K562 (cell line): ENCODE data around the gene SLC8A2. TPM values are rescaled to one million over a fixed set of nuclear protein-coding genes. Genes with fewer than 3 reads are reported as not detected.

Experiments used
- E2F1 ChIP-seq: sonication (generic); formaldehyde crosslinking; IDR thresholded peaks from 2 replicates; pipeline ENCODE4 v1.8.1; 2023; ENCODE audit warnings: mild to moderate bottlenecking, missing genetic modification reagents, moderate library complexity
- FOXO4 ChIP-seq: fragments of 450-650 bp; formaldehyde crosslinking; IDR thresholded peaks from 2 replicates; pipeline ENCODE4 v1.4.0; 2020; ENCODE audit warnings: mild to moderate bottlenecking, moderate library complexity
- GATAD2B ChIP-seq: fragments of 450-650 bp; IDR thresholded peaks from 2 replicates; pipeline ENCODE4 v1.6.1; 2017; ENCODE audit warnings: mild to moderate bottlenecking, borderline replicate concordance
- PHB ChIP-seq: fragments of 250-450 bp; sonication (Bioruptor Pico); IDR thresholded peaks from 2 replicates; pipeline ENCODE4 v1.5.0; 2021
- RNF219 ChIP-seq: fragments of 250-450 bp; sonication (Bioruptor Pico); IDR thresholded peaks from 2 replicates; pipeline ENCODE4 v1.5.0; 2022; ENCODE audit warnings: mild to moderate bottlenecking
- SMARCA4 ChIP-seq: fragments of 450-650 bp; IDR thresholded peaks from 2 replicates; pipeline ENCODE4 v1.6.1; 2016
- TFE3 ChIP-seq: fragments of 450-650 bp; formaldehyde crosslinking; IDR thresholded peaks from 2 replicates; pipeline ENCODE4 v1.4.0; 2020; ENCODE audit warnings: mild to moderate bottlenecking, mixed read lengths
- YBX1 ChIP-seq: fragments of 450-650 bp; IDR thresholded peaks from 2 replicates; pipeline ENCODE4 v1.7.1; 2016; ENCODE audit warnings: mild to moderate bottlenecking
- ZBTB8A ChIP-seq: fragments of 450-650 bp; IDR thresholded peaks from 2 replicates; pipeline ENCODE4 v1.6.1; 2018; ENCODE audit warnings: mild to moderate bottlenecking, moderate library complexity; ENCODE audit not compliant: partially characterized antibody
- ZNF398 ChIP-seq: fragments of 250-450 bp; sonication (Bioruptor Pico); IDR thresholded peaks from 2 replicates; pipeline ENCODE4 v1.8.0; 2021; ENCODE audit warnings: moderate library complexity, mild to moderate bottlenecking, inconsistent platforms
- ZNF77 ChIP-seq: fragments of 250-450 bp; sonication (Bioruptor Pico); IDR thresholded peaks from 2 replicates; pipeline ENCODE4 v1.5.0; 2020
- polyA plus RNA-seq, 8 experiments: library from polyadenylated mRNA; depleted of rRNA in 4 of 8; stranded (reverse) in 5 of 8; unstranded in 3 of 8; fragments of >200 nt; fragmentation: Nextera tagmentation in 2 of 8; fragmentation: Illumina TruSeq in 1 of 8; extraction: Ambion mirVana in 2 of 8; extraction: Trizol in 1 of 8; gene quantifications; 2 replicates each; pipeline versions ENCODE4 v1.2.1 to v1.2.3, GENCODE V29; 2011 to 2014; ENCODE audit warnings: inconsistent platforms in 1 of 8, missing spikeins in 1 of 8
- total RNA-seq, 7 experiments: library from RNA; depleted of rRNA in 6 of 7; stranded (reverse); fragments of >200 nt in 6 of 7; fragmentation: Illumina TruSeq in 2 of 7; extraction: Trizol in 2 of 7; gene quantifications; 2 replicates each; pipeline versions ENCODE4 v1.2.1 to v1.2.3, GENCODE V29; 2011 to 2021; ENCODE audit warnings: low replicate concordance in 1 of 7
- TF ChIP-seq, protein P1 (sequence below): fragments of 450-650 bp; IDR thresholded peaks from 2 replicates; pipeline ENCODE4 v1.6.1; 2016; ENCODE audit warnings: antibody characterized with exemption
- TF ChIP-seq, protein P2 (sequence below): fragments of 250-450 bp; sonication (Bioruptor Pico); IDR thresholded peaks from 2 replicates; pipeline ENCODE4 v1.9.0; 2021; ENCODE audit warnings: mild to moderate bottlenecking
- TF ChIP-seq, protein P3 (sequence below), 3 experiments: IDR thresholded peaks in 2 of 3; conservative IDR thresholded peaks in 1 of 3; 2 replicates each; pipeline ENCODE4 v1.5.1; 2011 to 2012; ENCODE audit warnings: low read length in 3 of 3, mild to moderate bottlenecking in 3 of 3, control low read depth in 2 of 3, improper control_type of control experiment in 1 of 3, inconsistent platforms in 1 of 3, low read depth in 1 of 3, mixed read lengths in 1 of 3, moderate library complexity in 1 of 3; ENCODE audit not compliant: insufficient read depth in 2 of 3

The SLC8A2 gene
- total and polyA plus RNA-seq, 9 of the 15 experiments (the other 6 are each of a cell fraction or from before 2014, with no cell fraction given): 0.07 to 0.66 (median 0.24) TPM; not detected in 3

DNA sequence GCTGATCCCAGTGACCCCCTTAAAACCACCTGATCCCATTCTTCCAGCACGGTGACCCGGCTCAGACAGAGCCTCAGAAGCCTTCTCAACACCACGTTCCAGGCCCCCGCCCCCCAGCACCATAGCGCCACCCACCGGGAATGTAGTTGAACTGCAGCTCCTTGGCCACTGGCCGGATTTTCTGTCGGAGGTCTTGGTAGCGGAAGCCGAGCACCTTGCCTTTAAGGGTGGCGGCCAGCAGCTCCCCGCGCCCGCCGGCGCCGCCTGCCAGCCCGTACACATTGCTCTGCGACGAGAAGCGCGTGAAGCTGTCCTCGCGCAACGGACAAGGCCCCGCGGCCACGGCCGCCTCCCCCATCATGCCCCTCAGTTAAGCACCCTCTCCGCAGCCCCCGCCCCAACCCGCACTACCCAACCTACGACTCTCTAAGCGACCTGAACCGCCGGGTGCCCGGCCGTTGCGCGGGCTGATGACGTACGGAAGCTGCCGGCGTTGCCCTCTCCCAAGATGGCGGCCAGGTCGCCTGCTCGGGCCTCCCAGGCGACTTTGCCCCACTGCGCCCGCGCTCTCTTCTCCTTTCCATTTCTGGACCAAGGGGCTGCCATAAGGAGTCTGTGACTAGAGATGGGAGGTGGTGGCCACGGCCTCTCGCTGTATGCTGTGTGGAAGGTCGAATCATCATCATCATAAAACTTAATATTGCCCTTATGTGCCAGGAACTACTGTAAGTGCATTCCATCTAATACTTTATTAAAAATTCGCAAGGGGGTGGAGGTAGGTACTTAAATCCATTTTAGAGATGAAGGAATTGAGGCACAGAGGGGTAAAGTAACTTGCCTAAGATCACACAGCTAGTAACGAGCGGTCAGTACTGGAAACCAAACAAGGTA is 12.4 kb upstream of the SLC8A2 start, which contains the start of gene KPTN (continued):
- TF ChIP-seq, protein P1, sequence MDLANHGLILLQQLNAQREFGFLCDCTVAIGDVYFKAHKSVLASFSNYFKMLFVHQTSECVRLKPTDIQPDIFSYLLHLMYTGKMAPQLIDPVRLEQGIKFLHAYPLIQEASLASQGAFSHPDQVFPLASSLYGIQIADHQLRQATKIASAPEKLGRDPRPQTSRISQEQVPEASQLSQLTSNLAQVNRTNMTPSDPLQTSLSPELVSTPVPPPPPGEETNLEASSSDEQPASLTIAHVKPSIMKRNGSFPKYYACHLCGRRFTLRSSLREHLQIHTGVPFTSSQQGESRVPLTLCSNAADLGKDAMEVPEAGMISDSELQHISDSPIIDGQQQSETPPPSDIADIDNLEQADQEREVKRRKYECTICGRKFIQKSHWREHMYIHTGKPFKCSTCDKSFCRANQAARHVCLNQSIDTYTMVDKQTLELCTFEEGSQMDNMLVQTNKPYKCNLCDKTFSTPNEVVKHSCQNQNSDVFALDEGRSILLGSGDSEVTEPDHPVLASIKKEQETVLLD: no peak
- TF ChIP-seq ZNF398 (CRISPR knock-in tag): no peak
- no peak for TF ChIP-seq ZBTB8A
- TF ChIP-seq, protein P2, sequence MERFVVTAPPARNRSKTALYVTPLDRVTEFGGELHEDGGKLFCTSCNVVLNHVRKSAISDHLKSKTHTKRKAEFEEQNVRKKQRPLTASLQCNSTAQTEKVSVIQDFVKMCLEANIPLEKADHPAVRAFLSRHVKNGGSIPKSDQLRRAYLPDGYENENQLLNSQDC: no peak
- TF ChIP-seq PHB (CRISPR knock-in tag): no peak
- no peak for TF ChIP-seq YBX1
- no peak for TF ChIP-seq FOXO4 (CRISPR knock-in tag)
- TF ChIP-seq ZNF77 (CRISPR knock-in tag): no peak
- TF ChIP-seq SMARCA4: peak; percentile 33; the same call in 1 of the 2 replicates
- TF ChIP-seq GATAD2B: no peak
- TF ChIP-seq, protein P3, sequence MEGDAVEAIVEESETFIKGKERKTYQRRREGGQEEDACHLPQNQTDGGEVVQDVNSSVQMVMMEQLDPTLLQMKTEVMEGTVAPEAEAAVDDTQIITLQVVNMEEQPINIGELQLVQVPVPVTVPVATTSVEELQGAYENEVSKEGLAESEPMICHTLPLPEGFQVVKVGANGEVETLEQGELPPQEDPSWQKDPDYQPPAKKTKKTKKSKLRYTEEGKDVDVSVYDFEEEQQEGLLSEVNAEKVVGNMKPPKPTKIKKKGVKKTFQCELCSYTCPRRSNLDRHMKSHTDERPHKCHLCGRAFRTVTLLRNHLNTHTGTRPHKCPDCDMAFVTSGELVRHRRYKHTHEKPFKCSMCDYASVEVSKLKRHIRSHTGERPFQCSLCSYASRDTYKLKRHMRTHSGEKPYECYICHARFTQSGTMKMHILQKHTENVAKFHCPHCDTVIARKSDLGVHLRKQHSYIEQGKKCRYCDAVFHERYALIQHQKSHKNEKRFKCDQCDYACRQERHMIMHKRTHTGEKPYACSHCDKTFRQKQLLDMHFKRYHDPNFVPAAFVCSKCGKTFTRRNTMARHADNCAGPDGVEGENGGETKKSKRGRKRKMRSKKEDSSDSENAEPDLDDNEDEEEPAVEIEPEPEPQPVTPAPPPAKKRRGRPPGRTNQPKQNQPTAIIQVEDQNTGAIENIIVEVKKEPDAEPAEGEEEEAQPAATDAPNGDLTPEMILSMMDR (IDR thresholded peaks at IDR 0.05 in 2 of 3, conservative IDR thresholded peaks at IDR 0.05 in 1 of 3; ENCODE audit: insufficient read depth in 2 of 3, low read depth in 1 of 3, low read length in 3 of 3): peak; percentile 94 to 99 (median 97)
- TF ChIP-seq TFE3: no peak
- peak; percentile 64; the same call in 1 of the 2 replicates for TF ChIP-seq E2F1 (CRISPR knock-in tag)
- TF ChIP-seq RNF219 (CRISPR knock-in tag): no peak
